ENCODE results near the gene DOCK7. TPM values are rescaled to one million over a fixed set of nuclear protein-coding genes. Genes with fewer than 3 reads are reported as not detected.
"Not testable (repeated sequence)": the region's sequence is repeated elsewhere in the genome, so short reads cannot be mapped to it uniquely, and the experiment has no call there.

DOCK7 gene
- total RNA-seq, 1 experiment from 2014 or later: 60.8 TPM

DNA sequence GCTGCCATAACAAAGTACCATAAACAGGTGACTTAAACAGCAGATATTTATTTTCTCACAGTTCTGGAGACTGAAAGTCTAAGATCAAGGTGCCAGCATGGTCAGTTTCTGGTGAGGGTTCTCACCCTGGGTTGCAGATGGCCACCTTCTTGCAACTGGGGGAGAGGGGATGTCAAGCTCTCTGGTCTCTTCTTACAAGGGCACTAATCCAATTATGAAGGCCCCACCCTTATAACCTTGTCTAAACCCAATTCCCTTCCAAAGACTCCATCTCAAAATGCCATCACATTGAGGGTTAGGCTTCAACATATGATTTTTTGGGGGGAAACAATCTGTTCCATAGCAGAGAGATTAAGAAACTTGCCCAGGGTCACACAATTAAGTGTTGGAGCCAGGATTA lies 115.7 kb downstream of the DOCK7 start:
- TF ChIP-seq EZH2 (IDR thresholded peaks at IDR 0.05; ENCODE audit: borderline replicate concordance, low read depth, low read length, poor library complexity, severe bottlenecking): no peak
- TF ChIP-seq, protein P1, sequence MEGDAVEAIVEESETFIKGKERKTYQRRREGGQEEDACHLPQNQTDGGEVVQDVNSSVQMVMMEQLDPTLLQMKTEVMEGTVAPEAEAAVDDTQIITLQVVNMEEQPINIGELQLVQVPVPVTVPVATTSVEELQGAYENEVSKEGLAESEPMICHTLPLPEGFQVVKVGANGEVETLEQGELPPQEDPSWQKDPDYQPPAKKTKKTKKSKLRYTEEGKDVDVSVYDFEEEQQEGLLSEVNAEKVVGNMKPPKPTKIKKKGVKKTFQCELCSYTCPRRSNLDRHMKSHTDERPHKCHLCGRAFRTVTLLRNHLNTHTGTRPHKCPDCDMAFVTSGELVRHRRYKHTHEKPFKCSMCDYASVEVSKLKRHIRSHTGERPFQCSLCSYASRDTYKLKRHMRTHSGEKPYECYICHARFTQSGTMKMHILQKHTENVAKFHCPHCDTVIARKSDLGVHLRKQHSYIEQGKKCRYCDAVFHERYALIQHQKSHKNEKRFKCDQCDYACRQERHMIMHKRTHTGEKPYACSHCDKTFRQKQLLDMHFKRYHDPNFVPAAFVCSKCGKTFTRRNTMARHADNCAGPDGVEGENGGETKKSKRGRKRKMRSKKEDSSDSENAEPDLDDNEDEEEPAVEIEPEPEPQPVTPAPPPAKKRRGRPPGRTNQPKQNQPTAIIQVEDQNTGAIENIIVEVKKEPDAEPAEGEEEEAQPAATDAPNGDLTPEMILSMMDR (conservative IDR thresholded peaks at IDR 0.05; ENCODE audit: low read depth, low read length): no peak
- intact Hi-C loops (cut with micrococcal nuclease; ENCODE audit: unreplicated experiment): no loop called here
- DNase-seq (ENCODE audit: low spot score): no peak
- H3K9me3 ChIP-seq (ENCODE audit: low read depth, low read length, poor library complexity, severe bottlenecking): no peaks in the 10 kb centered on the region
- no peak overlapping the region for H3K27ac ChIP-seq (ENCODE audit: low read depth, low read length, poor library complexity, severe bottlenecking)
- H3K36me3 ChIP-seq (ENCODE audit: insufficient read depth, low read length, poor library complexity, severe bottlenecking): no peaks in the 10 kb centered on the region
- BruUV-seq (replicated peaks): no TSS peak
- CTCF ChIA-PET: no interaction called here
- H3K4me1 ChIP-seq (ENCODE audit: insufficient read depth, low read length, poor library complexity, severe bottlenecking): no peaks in the 10 kb centered on the region
- H3K4me3 ChIP-seq (ENCODE audit: low read depth, low read length, poor library complexity, severe bottlenecking): no peak overlapping the region
- POLR2A ChIA-PET (ENCODE audit: low non-redundant PET): no interaction called here
- no peaks in the 10 kb centered on the region for H3K27me3 ChIP-seq (replicated peaks; ENCODE audit: insufficient read depth, low read depth, low read length, poor library complexity)

DNA sequence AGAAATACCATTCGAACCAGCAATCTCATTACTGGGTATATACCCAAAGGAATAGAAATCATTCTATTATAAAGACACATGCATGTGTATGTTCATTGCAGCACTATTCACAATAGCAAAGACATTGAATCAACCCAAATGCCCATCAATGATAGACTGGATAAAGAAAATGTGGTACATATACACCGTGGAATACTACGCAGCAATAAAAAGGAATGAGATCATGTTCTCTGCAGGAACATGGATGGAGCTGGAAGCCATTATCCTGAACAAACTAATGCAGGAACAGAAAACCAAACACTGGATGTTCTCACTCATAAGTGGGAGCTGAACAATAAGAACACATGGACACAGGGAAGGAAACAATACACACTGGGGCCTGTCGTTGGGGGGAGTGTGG lies 116.7 kb downstream of the DOCK7 start:
- CTCF ChIA-PET; H3K27me3 ChIP-seq (replicated peaks; ENCODE audit: insufficient read depth, low read depth, low read length, poor library complexity); H3K36me3 ChIP-seq (ENCODE audit: insufficient read depth, low read length, poor library complexity, severe bottlenecking); POLR2A ChIA-PET (ENCODE audit: low non-redundant PET); H3K27ac ChIP-seq (ENCODE audit: low read depth, low read length, poor library complexity, severe bottlenecking); H3K9me3 ChIP-seq (ENCODE audit: low read depth, low read length, poor library complexity, severe bottlenecking); DNase-seq (ENCODE audit: low spot score); intact Hi-C loops (cut with micrococcal nuclease; ENCODE audit: unreplicated experiment); BruUV-seq (replicated peaks); H3K4me3 ChIP-seq (ENCODE audit: low read depth, low read length, poor library complexity, severe bottlenecking); H3K4me1 ChIP-seq (ENCODE audit: insufficient read depth, low read length, poor library complexity, severe bottlenecking): not testable (repeated sequence)

DNA sequence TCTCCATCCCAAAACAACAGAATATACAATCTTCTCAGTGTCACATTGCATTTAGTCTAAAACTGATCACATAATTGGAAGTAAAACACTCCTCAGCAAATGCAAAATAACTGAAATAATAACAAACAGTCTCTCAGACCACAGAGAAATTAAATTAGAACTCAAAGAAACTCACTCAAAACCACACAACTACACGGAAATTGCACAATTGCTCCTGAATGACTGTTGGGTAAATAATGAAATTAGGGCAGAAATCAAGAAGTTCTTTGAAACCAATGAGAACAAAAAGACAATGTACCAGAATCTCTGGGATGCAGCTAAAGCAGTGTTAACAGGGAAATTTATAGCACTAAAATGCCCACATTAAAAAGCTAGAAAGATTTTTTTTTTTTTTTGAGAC lies 120.3 kb downstream of the DOCK7 start:
- POLR2A ChIA-PET (ENCODE audit: low non-redundant PET): interaction anchor here (0.6 kb wide), 1 partner anchor 196 kb away, joined by 3 read pairs; no protein-coding TSS in a partner anchor
- H3K36me3 ChIP-seq (ENCODE audit: insufficient read depth, low read length, poor library complexity, severe bottlenecking); H3K9me3 ChIP-seq (ENCODE audit: low read depth, low read length, poor library complexity, severe bottlenecking); H3K4me1 ChIP-seq (ENCODE audit: insufficient read depth, low read length, poor library complexity, severe bottlenecking); CTCF ChIA-PET; H3K27me3 ChIP-seq (replicated peaks; ENCODE audit: insufficient read depth, low read depth, low read length, poor library complexity); H3K27ac ChIP-seq (ENCODE audit: low read depth, low read length, poor library complexity, severe bottlenecking); BruUV-seq (replicated peaks); intact Hi-C loops (cut with micrococcal nuclease; ENCODE audit: unreplicated experiment); H3K4me3 ChIP-seq (ENCODE audit: low read depth, low read length, poor library complexity, severe bottlenecking): not testable (repeated sequence)
- peak; percentile 15 for DNase-seq (ENCODE audit: low spot score)

DNA sequence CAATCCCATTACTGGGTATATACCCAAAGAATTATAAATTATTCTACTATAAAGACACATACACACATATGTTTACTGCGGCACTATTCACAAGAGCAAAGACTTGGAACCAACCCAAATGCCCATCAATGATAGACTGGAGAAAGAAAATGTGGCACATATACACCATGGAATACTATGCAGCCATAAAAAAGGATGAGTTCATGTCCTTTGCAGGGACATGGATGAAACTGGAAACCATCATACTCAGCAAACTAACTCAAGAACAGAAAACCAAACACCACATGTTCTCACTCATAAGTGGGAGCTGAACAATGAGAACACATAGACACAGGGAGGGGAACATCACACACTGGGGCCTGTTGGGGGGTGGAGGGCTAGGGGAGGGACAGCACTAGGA lies 121.0 kb downstream of the DOCK7 start:
- intact Hi-C loops (cut with micrococcal nuclease; ENCODE audit: unreplicated experiment); POLR2A ChIA-PET (ENCODE audit: low non-redundant PET); H3K4me1 ChIP-seq (ENCODE audit: insufficient read depth, low read length, poor library complexity, severe bottlenecking); H3K4me3 ChIP-seq (ENCODE audit: low read depth, low read length, poor library complexity, severe bottlenecking); CTCF ChIA-PET; H3K27ac ChIP-seq (ENCODE audit: low read depth, low read length, poor library complexity, severe bottlenecking); BruUV-seq (replicated peaks); H3K27me3 ChIP-seq (replicated peaks; ENCODE audit: insufficient read depth, low read depth, low read length, poor library complexity); H3K9me3 ChIP-seq (ENCODE audit: low read depth, low read length, poor library complexity, severe bottlenecking); DNase-seq (ENCODE audit: low spot score); H3K36me3 ChIP-seq (ENCODE audit: insufficient read depth, low read length, poor library complexity, severe bottlenecking): not testable (repeated sequence)

DNA sequence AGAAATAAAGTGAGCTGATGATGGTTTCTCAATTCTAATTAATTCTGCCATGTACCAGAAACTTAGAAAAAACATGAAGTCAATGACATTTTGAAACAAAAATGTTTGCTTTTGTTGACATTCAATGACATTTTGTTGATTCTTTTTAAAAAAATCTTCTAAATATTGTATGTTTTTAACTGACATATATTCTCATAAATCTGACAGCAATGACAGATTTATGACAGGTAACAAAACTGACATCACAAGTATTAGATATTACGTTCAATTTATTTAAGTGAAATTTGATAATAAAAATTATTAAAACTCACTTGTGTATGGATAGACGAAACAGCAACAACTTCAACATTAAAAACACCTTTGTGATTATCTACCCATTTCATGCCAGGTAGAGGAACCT lies 126.9 kb downstream of the DOCK7 start:
- no peak overlapping the region for H3K4me3 ChIP-seq (ENCODE audit: low read depth, low read length, poor library complexity, severe bottlenecking)
- CTCF ChIA-PET: no interaction called here
- no peaks in the 10 kb centered on the region for H3K4me1 ChIP-seq (ENCODE audit: insufficient read depth, low read length, poor library complexity, severe bottlenecking)
- POLR2A ChIA-PET (ENCODE audit: low non-redundant PET): no interaction called here
- no TSS peak for BruUV-seq (replicated peaks)
- no peak for DNase-seq (ENCODE audit: low spot score)
- H3K27me3 ChIP-seq (replicated peaks; ENCODE audit: insufficient read depth, low read depth, low read length, poor library complexity): no peaks in the 10 kb centered on the region
- no peaks in the 10 kb centered on the region for H3K36me3 ChIP-seq (ENCODE audit: insufficient read depth, low read length, poor library complexity, severe bottlenecking)
- intact Hi-C loops (cut with micrococcal nuclease; ENCODE audit: unreplicated experiment): no loop called here
- TF ChIP-seq, protein P1 (conservative IDR thresholded peaks at IDR 0.05; ENCODE audit: low read depth, low read length): no peak
- no peaks in the 10 kb centered on the region for H3K9me3 ChIP-seq (ENCODE audit: low read depth, low read length, poor library complexity, severe bottlenecking)
- H3K27ac ChIP-seq (ENCODE audit: low read depth, low read length, poor library complexity, severe bottlenecking): no peak overlapping the region
